GM19239 (cell line): ENCODE results near the gene DOK1.
"Not testable (repeated sequence)": the region's sequence is repeated elsewhere in the genome, so short reads cannot be mapped to it uniquely, and the experiment has no call there.

Experiments
- DNase-seq: peaks from one replicate; pipeline ENCODE4 v3.0.0; 2011; ENCODE audit warnings: low spot score; ENCODE audit not compliant: insufficient read length
- FAIRE-seq: peaks from 2 replicates; lab custom pipeline; 2011; peaks lifted over from hg19 to GRCh38; lab: Jason Lieb, UNC

DOK1 gene

GRCh38 chr2:74544634-74545033 is 9.9 kb upstream of the DOK1 start:
- no peak for DNase-seq
- no peak for FAIRE-seq

- DNase-seq = no peak
- no peak for FAIRE-seq
These were observed 8.5 kb upstream of the DOK1 start for GRCh38 chr2:74546004-74546403.

- DNase-seq (no peak), FAIRE-seq (no peak)
These were observed 6.1 kb upstream of the DOK1 start for GRCh38 chr2:74548285-74548899.

GRCh38 chr2:74548900-74549826 is 5.4 kb upstream of the DOK1 start:
- FAIRE-seq = no peak
- no peak for DNase-seq

GRCh38 chr2:74550231-74550630 is 4.3 kb upstream of the DOK1 start:
- FAIRE-seq (no peak), DNase-seq (no peak)

GRCh38 chr2:74551530-74551929 is 3.0 kb upstream of the DOK1 start:
- DNase-seq (no peak), FAIRE-seq (no peak)

GRCh38 chr2:74551942-74552913 is 2.3 kb upstream of the DOK1 start:
- FAIRE-seq = peak; percentile 28
- DNase-seq = no peak

GRCh38 chr2:74552914-74553811 is 1.4 kb upstream of the DOK1 start:
- peak; percentile 68 for FAIRE-seq

GRCh38 chr2:74554820-74555531 is 456 bp downstream of the DOK1 start:
- DNase-seq (peak; percentile 63), FAIRE-seq (peak; percentile 88)

More at GRCh38 chr2:74552914-74553811, 1.4 kb upstream of the DOK1 start:
- no peak for DNase-seq

- FAIRE-seq (no peak), DNase-seq (no peak)
These were observed 1.1 kb downstream of the DOK1 start for GRCh38 chr2:74555610-74556103.

GRCh38 chr2:74556159-74556558 is 1.6 kb downstream of the DOK1 start:
- DNase-seq (no peak), FAIRE-seq (no peak)

GRCh38 chr2:74556831-74557370 is 2.4 kb downstream of the DOK1 start:
- FAIRE-seq (no peak), DNase-seq (no peak)

- DNase-seq (no peak), FAIRE-seq (peak; percentile 44)
These were observed 4.0 kb downstream of the DOK1 start for GRCh38 chr2:74558284-74559230.

- no peak for FAIRE-seq
- DNase-seq = no peak
These were observed 5.4 kb downstream of the DOK1 start for GRCh38 chr2:74559912-74560311.

- no peak for FAIRE-seq
These were observed 6.1 kb downstream of the DOK1 start for GRCh38 chr2:74560591-74560990.

GRCh38 chr2:74561022-74561421 is 6.5 kb downstream of the DOK1 start:
- not testable (repeated sequence) for DNase-seq, FAIRE-seq

More at GRCh38 chr2:74560591-74560990, 6.1 kb downstream of the DOK1 start:
- DNase-seq = no peak

- FAIRE-seq (no peak), DNase-seq (no peak)
These were observed 7.7 kb downstream of the DOK1 start for GRCh38 chr2:74562126-74562775.
